Smooth muscle cell (in vitro differentiated cells): ENCODE data around the gene PCED1A. TPM values are rescaled to one million over a fixed set of nuclear protein-coding genes. Genes with fewer than 3 reads are reported as not detected.

ENCODE experiments used
- DNase-seq: peaks from one replicate; lab custom pipeline; 2025; ENCODE audit not compliant: unreplicated experiment; lab: John Stamatoyannopoulos, UW
- H2AFZ ChIP-seq: fragments of 200-600 bp; sonication (generic); 2 replicates; pipeline ENCODE4 v1.6.0; 2016; ENCODE audit warnings: antibody characterized with exemption, low read depth, mild to moderate bottlenecking
- H3F3A ChIP-seq: fragments of 200-600 bp; sonication (generic); 2 replicates; pipeline ENCODE4 v1.6.0; 2017; ENCODE audit warnings: antibody characterized with exemption, low read depth
- H3K27ac ChIP-seq: fragments of 200-600 bp; sonication (generic); 2 replicates; pipeline ENCODE4 v1.5.1; 2016; ENCODE audit warnings: low read depth, mild to moderate bottlenecking
- H3K27me3 ChIP-seq: fragments of 200-600 bp; sonication (generic); 2 replicates; pipeline ENCODE4 v1.6.1; 2016; ENCODE audit warnings: low read depth, mild to moderate bottlenecking
- H3K36me3 ChIP-seq: fragments of 200-600 bp; sonication (generic); 2 replicates; pipeline ENCODE4 v1.5.1; 2016; ENCODE audit warnings: low read depth
- H3K4me1 ChIP-seq: fragments of 200-600 bp; sonication (generic); 2 replicates; pipeline ENCODE4 v1.5.1; 2016; ENCODE audit warnings: low read depth
- H3K4me2 ChIP-seq: fragments of 200-600 bp; sonication (generic); 2 replicates; pipeline ENCODE4 v1.6.0; 2016; ENCODE audit warnings: mild to moderate bottlenecking
- H3K4me3 ChIP-seq: fragments of 200-600 bp; sonication (generic); 2 replicates; pipeline ENCODE4 v1.5.1; 2016; ENCODE audit warnings: mild to moderate bottlenecking
- H3K79me2 ChIP-seq: fragments of 200-600 bp; sonication (generic); 2 replicates; pipeline ENCODE4 v1.6.0; 2016; ENCODE audit warnings: low read depth, mild to moderate bottlenecking
- H3K9ac ChIP-seq: fragments of 200-600 bp; sonication (generic); 2 replicates; pipeline ENCODE4 v1.6.0; 2016; ENCODE audit warnings: low read depth
- H3K9me3 ChIP-seq: fragments of 200-600 bp; sonication (generic); replicated peaks from 2 replicates; pipeline ENCODE4 v1.5.1; 2016; ENCODE audit warnings: low read depth
- H4K20me1 ChIP-seq: fragments of 200-600 bp; sonication (generic); 2 replicates; pipeline ENCODE4 v1.6.0; 2016; ENCODE audit warnings: low read depth
- CTCF ChIP-seq: fragments of 200-600 bp; sonication (generic); IDR thresholded peaks from 2 replicates; pipeline ENCODE4 v1.5.1; 2017; ENCODE audit warnings: borderline replicate concordance, mild to moderate bottlenecking, antibody characterized with exemption; ENCODE audit not compliant: insufficient read depth, poor library complexity, severe bottlenecking
- WGBS: methylation state at CpG from one replicate; pipeline ENCODE4 v1.1.7; 2016; ENCODE audit warnings: low lambda C conversion rate; 5-methylcytosine and 5-hydroxymethylcytosine counted together
- polyA plus RNA-seq: library from polyadenylated mRNA; unstranded; fragments of >200 nt; fragmentation: Nextera tagmentation; extraction: Ambion mirVana; gene quantifications from 2 replicates; pipeline ENCODE4 v1.2.1, GENCODE V29; 2016
- total RNA-seq: library from RNA; depleted of rRNA; stranded (reverse); fragments of >200 nt; gene quantifications from 2 replicates; pipeline ENCODE4 v1.2.3, GENCODE V29; 2014

Gene PCED1A
- total and polyA plus RNA-seq, 2 experiments from 2014 or later: 18.7 to 46.7 TPM

GRCh38 chr20:2880650-2881049 is 40.2 kb upstream of the PCED1A start:
- Histone ChIP-seq H3K9ac (no peak overlapping the region), H2AFZ (no peak overlapping the region), H3K4me3 (no peak overlapping the region), H3K27me3 (no peaks in the 10 kb centered on the region), H3K79me2 (peaks cover 82% of the 10 kb centered on the region), H3F3A (no peaks in the 10 kb centered on the region), H3K4me1 (no peaks in the 10 kb centered on the region), H3K27ac (no peak overlapping the region), H3K9me3 (no peaks in the 10 kb centered on the region), H3K4me2 (no peak overlapping the region), H4K20me1 (peaks cover 90% of the 10 kb centered on the region), H3K36me3 (no peaks in the 10 kb centered on the region)
- WGBS: 89% methylated on average over 7 of the region's 7 CpGs
- no peak for TF ChIP-seq CTCF
- DNase-seq: no peak

- TF ChIP-seq CTCF: no peak
- no peaks in the 10 kb centered on the region for H3K27me3 ChIP-seq
- H3K9me3 ChIP-seq: no peaks in the 10 kb centered on the region
- H3K4me2 ChIP-seq: no peak overlapping the region
- DNase-seq: no peak
- no peak overlapping the region for H3K4me3 ChIP-seq
- peaks cover 91% of the 10 kb centered on the region for H4K20me1 ChIP-seq
- H3K36me3 ChIP-seq: no peaks in the 10 kb centered on the region
- no peaks in the 10 kb centered on the region for H3F3A ChIP-seq
- H3K9ac ChIP-seq: no peak overlapping the region
- 68% methylated on average over 3 of the region's 3 CpGs for WGBS
- H3K79me2 ChIP-seq: peaks cover 83% of the 10 kb centered on the region
- H3K4me1 ChIP-seq: peaks cover 8% of the 10 kb centered on the region
- no peak overlapping the region for H3K27ac ChIP-seq
- no peak overlapping the region for H2AFZ ChIP-seq
Measured at GRCh38 chr20:2879146-2879545, 38.7 kb upstream of the PCED1A start.

GRCh38 chr20:2878515-2878914 is 38.1 kb upstream of the PCED1A start:
- Histone ChIP-seq H3K9me3 (no peaks in the 10 kb centered on the region), H3K4me1 (peaks cover 9% of the 10 kb centered on the region), H3K79me2 (peaks cover 83% of the 10 kb centered on the region), H3K9ac (no peak overlapping the region), H3K4me3 (no peak overlapping the region), H3K36me3 (no peaks in the 10 kb centered on the region), H2AFZ (no peak overlapping the region), H3K27ac (no peak overlapping the region), H3K4me2 (no peak overlapping the region), H3F3A (no peaks in the 10 kb centered on the region), H4K20me1 (peaks cover 86% of the 10 kb centered on the region), H3K27me3 (no peaks in the 10 kb centered on the region)
- TF ChIP-seq CTCF: no peak
- no peak for DNase-seq
- WGBS: 97% methylated on average over 1 of the region's 1 CpG

GRCh38 chr20:2875690-2876203 is 35.3 kb upstream of the PCED1A start:
- Histone ChIP-seq H4K20me1 (peaks cover 64% of the 10 kb centered on the region), H3K4me1 (peaks cover 19% of the 10 kb centered on the region), H3K27ac (no peak overlapping the region), H2AFZ (no peak overlapping the region), H3K4me3 (no peak overlapping the region), H3K79me2 (peaks cover 65% of the 10 kb centered on the region), H3K36me3 (no peaks in the 10 kb centered on the region), H3K9me3 (no peaks in the 10 kb centered on the region), H3K27me3 (no peaks in the 10 kb centered on the region), H3K9ac (no peak overlapping the region), H3K4me2 (no peak overlapping the region), H3F3A (peaks cover 12% of the 10 kb centered on the region)
- no peak for DNase-seq
- TF ChIP-seq CTCF: no peak
- WGBS: 97% methylated on average over 5 of the region's 5 CpGs
